Activated CD4-positive, alpha-beta T cell treated with anti-CD3 and anti-CD28 coated beads, Interleukin-2, amount 50 U/mL, for 1 hour (primary cell): ENCODE measurements around the gene NDOR1.

Experiments
- DNase-seq: peaks from one replicate; pipeline ENCODE4 v3.0.0-alpha.2; 2020

The NDOR1 gene

GRCh38 chr9:137183980-137184595, 21.4 kb upstream of the NDOR1 start:
- no peak for DNase-seq

GRCh38 chr9:137184881-137185660, 20.4 kb upstream of the NDOR1 start:
- no peak for DNase-seq

- DNase-seq: no peak
Observed at GRCh38 chr9:137185921-137186320, 19.6 kb upstream of the NDOR1 start.

- DNase-seq: no peak
Observed at GRCh38 chr9:137186385-137186784, 19.1 kb upstream of the NDOR1 start.

GRCh38 chr9:137187386-137187785, 18.1 kb upstream of the NDOR1 start:
- DNase-seq: no peak

- DNase-seq: no peak
Observed at GRCh38 chr9:137188086-137188489, 17.4 kb upstream of the NDOR1 start.

GRCh38 chr9:137188490-137189296, 16.8 kb upstream of the NDOR1 start, which contains the start of the genes ANAPC2 and SSNA1:
Gene ANAPC2 (minus strand): TSS chr9:137188560. CDS start chr9:137188532, 28 bp downstream.
Gene SSNA1 (plus strand): TSS chr9:137188676. CDS start chr9:137188727, 51 bp downstream.
- peak; percentile 93 for DNase-seq

GRCh38 chr9:137189297-137190295, 15.9 kb upstream of the NDOR1 start:
- no peak for DNase-seq

- no peak for DNase-seq
Observed at GRCh38 chr9:137190315-137190856, 15.1 kb upstream of the NDOR1 start.

GRCh38 chr9:137191245-137191644, 14.3 kb upstream of the NDOR1 start:
- DNase-seq: no peak

GRCh38 chr9:137191691-137192447, 13.6 kb upstream of the NDOR1 start:
- no peak for DNase-seq

- DNase-seq: no peak
Observed at GRCh38 chr9:137192448-137192780, 13.1 kb upstream of the NDOR1 start.

- DNase-seq: no peak
Observed at GRCh38 chr9:137192859-137193258, 12.6 kb upstream of the NDOR1 start.

GRCh38 chr9:137193771-137194170, 11.7 kb upstream of the NDOR1 start:
- no peak for DNase-seq

- no peak for DNase-seq
Observed at GRCh38 chr9:137194388-137194787, 11.1 kb upstream of the NDOR1 start.

- no peak for DNase-seq
Observed at GRCh38 chr9:137194909-137195308, 10.6 kb upstream of the NDOR1 start.

GRCh38 chr9:137195525-137196220, 9.8 kb upstream of the NDOR1 start:
- no peak for DNase-seq

- no peak for DNase-seq
Observed at GRCh38 chr9:137198051-137198901, 7.2 kb upstream of the NDOR1 start.

- DNase-seq: no peak
Observed at GRCh38 chr9:137198902-137199283, 6.6 kb upstream of the NDOR1 start.
